T-helper 9 cell (primary cell): ENCODE data around the gene CBFA2T2.

Experiments used
- DNase-seq: peaks from one replicate; pipeline ENCODE4 v3.0.0-alpha.2; 2020

CBFA2T2 gene

GRCh38 chr20:33655164-33655563 lies 165.3 kb downstream of the CBFA2T2 start:
- no peak for DNase-seq

- DNase-seq: no peak
Measured at GRCh38 chr20:33656010-33656782, 166.3 kb downstream of the CBFA2T2 start.

- DNase-seq: no peak
Measured at GRCh38 chr20:33656783-33657703, 167.1 kb downstream of the CBFA2T2 start.

- DNase-seq: no peak
Measured at GRCh38 chr20:33657704-33658095, 167.8 kb downstream of the CBFA2T2 start.

- no peak for DNase-seq
Measured at GRCh38 chr20:33658510-33658909, 168.6 kb downstream of the CBFA2T2 start.

- no peak for DNase-seq
Measured at GRCh38 chr20:33658929-33659328, 169.0 kb downstream of the CBFA2T2 start.

GRCh38 chr20:33659341-33660034 lies 169.6 kb downstream of the CBFA2T2 start:
- no peak for DNase-seq

- DNase-seq: no peak
Measured at GRCh38 chr20:33660035-33660684, 170.3 kb downstream of the CBFA2T2 start.

GRCh38 chr20:33660685-33661058 lies 170.8 kb downstream of the CBFA2T2 start:
- DNase-seq: no peak

- DNase-seq: no peak
Measured at GRCh38 chr20:33662172-33662571, 172.3 kb downstream of the CBFA2T2 start, which contains the start of gene C20orf144. Gene C20orf144, plus strand, starts transcription at chr20:33662327. Its CDS starts 19 bp downstream, at chr20:33662346.

GRCh38 chr20:33663161-33664084 lies 173.5 kb downstream of the CBFA2T2 start:
- DNase-seq: peak; percentile 74

- no peak for DNase-seq
Measured at GRCh38 chr20:33664085-33664761, 174.3 kb downstream of the CBFA2T2 start.

GRCh38 chr20:33664762-33665144 lies 174.9 kb downstream of the CBFA2T2 start:
- no peak for DNase-seq

GRCh38 chr20:33666293-33667244 lies 176.7 kb downstream of the CBFA2T2 start, which contains the start of gene ACTL10:
Gene ACTL10, plus strand, starts transcription at chr20:33666943. Its CDS starts 555 bp downstream, at chr20:33667498.
- DNase-seq: peak; percentile 63

- peak; percentile 29 for DNase-seq
Measured at GRCh38 chr20:33667245-33667675, 177.4 kb downstream of the CBFA2T2 start.

GRCh38 chr20:33667676-33668465 lies 178.0 kb downstream of the CBFA2T2 start:
- DNase-seq: peak; percentile 66

GRCh38 chr20:33668466-33669155 lies 178.7 kb downstream of the CBFA2T2 start:
- no peak for DNase-seq

GRCh38 chr20:33669224-33669623 lies 179.3 kb downstream of the CBFA2T2 start:
- no peak for DNase-seq
